Muscle layer of colon (tissue), 2 donors: ENCODE data around the gene MARK3.
"Not testable (repeated sequence)": the region's sequence is repeated elsewhere in the genome, so short reads cannot be mapped to it uniquely, and the experiment has no call there.

Experiments
- H3K27ac ChIP-seq: one replicate; pipeline ENCODE4 v1.7.0; 2013; ENCODE audit warnings: low read depth, mild to moderate bottlenecking, low read length, moderate library complexity
- H3K27me3 ChIP-seq, 2 donors: one replicate each; pipeline ENCODE4 v1.7.0; 2013; ENCODE audit warnings: low read length in 2 of 2, mild to moderate bottlenecking in 2 of 2; ENCODE audit not compliant: insufficient read depth in 2 of 2, control insufficient read depth in 1 of 2
- H3K36me3 ChIP-seq: one replicate; pipeline ENCODE4 v1.7.0; 2013; ENCODE audit warnings: mild to moderate bottlenecking, low read length; ENCODE audit not compliant: insufficient read depth
- H3K4me1 ChIP-seq: one replicate; pipeline ENCODE4 v1.7.0; 2013; ENCODE audit warnings: mild to moderate bottlenecking, low read length; ENCODE audit not compliant: insufficient read depth
- H3K4me3 ChIP-seq, 2 donors: one replicate each; pipeline ENCODE4 v1.7.0; 2013; ENCODE audit warnings: low read length in 2 of 2, low read depth in 1 of 2, mild to moderate bottlenecking in 1 of 2, moderate library complexity in 1 of 2
- H3K9ac ChIP-seq: one replicate; pipeline ENCODE4 v1.7.0; 2013; ENCODE audit warnings: low read length
- H3K9me3 ChIP-seq: one replicate; pipeline ENCODE4 v1.7.0; 2013; ENCODE audit warnings: mild to moderate bottlenecking, low read length
- donor health status: abdominal sarcoma.
- donor health status: Adenocarcinoma of cecum.

Gene MARK3

GRCh38 chr14:103510724-103511693 lies 125.8 kb downstream of the MARK3 start:
- H3K36me3 ChIP-seq = peaks cover 15% of the 10 kb centered on the region
- H3K4me3 ChIP-seq = no peak overlapping the region

GRCh38 chr14:103512180-103512579 lies 127.0 kb downstream of the MARK3 start:
- not testable (repeated sequence) for H3K9ac ChIP-seq, H3K4me3 ChIP-seq
- peaks cover 19% of the 10 kb centered on the region for H3K4me1 ChIP-seq

More at GRCh38 chr14:103510724-103511693, 125.8 kb downstream of the MARK3 start:
- Histone ChIP-seq H3K9ac (no peak overlapping the region), H3K4me1 (peaks cover 19% of the 10 kb centered on the region), H3K27me3 (no peaks in the 10 kb centered on the region), H3K27ac (no peak overlapping the region), H3K9me3 (no peaks in the 10 kb centered on the region)

GRCh38 chr14:103512701-103513611 lies 127.7 kb downstream of the MARK3 start:
- peak overlapping the region; percentile 64 for H3K27ac ChIP-seq
- no peaks in the 10 kb centered on the region for H3K9me3 ChIP-seq
- peaks cover 15% of the 10 kb centered on the region for H3K36me3 ChIP-seq
- H3K27me3 ChIP-seq = no peaks in the 10 kb centered on the region
- no peak overlapping the region for H3K9ac ChIP-seq
- H3K4me1 ChIP-seq = peaks cover 26% of the 10 kb centered on the region
- H3K4me3 ChIP-seq = peak overlapping the region in 1 of 2 donors; percentile 16

More at GRCh38 chr14:103512180-103512579, 127.0 kb downstream of the MARK3 start:
- H3K27me3 ChIP-seq, H3K9me3 ChIP-seq: not testable (repeated sequence)
- H3K36me3 ChIP-seq = peaks cover 15% of the 10 kb centered on the region
- H3K27ac ChIP-seq = peak overlapping the region; percentile 64

GRCh38 chr14:103514596-103515421 lies 129.6 kb downstream of the MARK3 start:
- H3K27me3 ChIP-seq = no peaks in the 10 kb centered on the region
- H3K9ac ChIP-seq = no peak overlapping the region
- H3K4me1 ChIP-seq = peaks cover 44% of the 10 kb centered on the region
- H3K27ac ChIP-seq = peak overlapping the region; percentile 47
- no peak overlapping the region for H3K4me3 ChIP-seq
- H3K36me3 ChIP-seq = peaks cover 20% of the 10 kb centered on the region
- H3K9me3 ChIP-seq = no peaks in the 10 kb centered on the region

GRCh38 chr14:103516426-103517173 lies 131.4 kb downstream of the MARK3 start:
- Histone ChIP-seq H3K9ac (no peak overlapping the region), H3K27ac (peak overlapping the region; percentile 86), H3K4me3 (no peak overlapping the region), H3K4me1 (peaks cover 52% of the 10 kb centered on the region), H3K27me3 (no peaks in the 10 kb centered on the region), H3K36me3 (peaks cover 15% of the 10 kb centered on the region), H3K9me3 (no peaks in the 10 kb centered on the region)

GRCh38 chr14:103517174-103517566 lies 132.0 kb downstream of the MARK3 start:
- Histone ChIP-seq H3K4me1 (peaks cover 52% of the 10 kb centered on the region), H3K9ac (no peak overlapping the region), H3K27ac (peak overlapping the region; percentile 86), H3K27me3 (no peaks in the 10 kb centered on the region), H3K36me3 (peaks cover 15% of the 10 kb centered on the region), H3K9me3 (no peaks in the 10 kb centered on the region), H3K4me3 (no peak overlapping the region)

GRCh38 chr14:103517721-103518421 lies 132.7 kb downstream of the MARK3 start:
- peaks cover 15% of the 10 kb centered on the region for H3K36me3 ChIP-seq
- H3K9me3 ChIP-seq = no peaks in the 10 kb centered on the region
- peaks cover 45% of the 10 kb centered on the region for H3K4me1 ChIP-seq
- no peak overlapping the region for H3K4me3 ChIP-seq
- no peaks in the 10 kb centered on the region for H3K27me3 ChIP-seq
- H3K9ac ChIP-seq = no peak overlapping the region
- peak overlapping the region; percentile 86 for H3K27ac ChIP-seq

- peaks cover 15% of the 10 kb centered on the region for H3K36me3 ChIP-seq
- no peaks in the 10 kb centered on the region for H3K9me3 ChIP-seq
- H3K9ac ChIP-seq = no peak overlapping the region
- no peaks in the 10 kb centered on the region for H3K27me3 ChIP-seq
- H3K27ac ChIP-seq = peak overlapping the region; percentile 86
- H3K4me1 ChIP-seq = peaks cover 45% of the 10 kb centered on the region
- H3K4me3 ChIP-seq = peak overlapping the region in 1 of 2 donors; percentile 65
Observed at GRCh38 chr14:103518422-103519042, 133.3 kb downstream of the MARK3 start.

- H3K9ac ChIP-seq = no peak overlapping the region
- H3K36me3 ChIP-seq = peaks cover 15% of the 10 kb centered on the region
- no peaks in the 10 kb centered on the region for H3K9me3 ChIP-seq
- peak overlapping the region in 1 of 2 donors; percentile 65 for H3K4me3 ChIP-seq
- H3K4me1 ChIP-seq = peaks cover 44% of the 10 kb centered on the region
- H3K27ac ChIP-seq = peak overlapping the region; percentile 86
- H3K27me3 ChIP-seq = no peaks in the 10 kb centered on the region
Observed at GRCh38 chr14:103519043-103519836, 134.0 kb downstream of the MARK3 start.
